GM12878 (cell line): ENCODE results near the gene SSRP1. TPM values are rescaled to one million over a fixed set of nuclear protein-coding genes. Genes with fewer than 3 reads are reported as not detected.

ENCODE experiments used
- ATAC-seq: fragments of 200-7000 bp; cut with Tn5 transposase; 3 replicates; pipeline ENCODE4 v1.9.1; 2020; ENCODE audit warnings: mild to moderate bottlenecking, moderate library complexity
- BruUV-seq: library from RNA; stranded (reverse); fragments of 400-500 nt; replicated peaks from 2 replicates; lab custom pipeline; 2021; lab: Mats Ljungman, UMichigan
- CTCF ChIA-PET: fragments of 300-600 bp; sonication (Branson Sonifier 250); formaldehyde crosslinking; extraction: SDS; loops from one replicate; lab custom pipeline; 2021; ENCODE audit warnings: inconsistent platforms; lab: Yijun Ruan, JAX
- POLR2A ChIA-PET: fragments of 350-600 bp; formaldehyde crosslinking; extraction: SDS; loops from one replicate; lab custom pipeline; 2021; ENCODE audit warnings: inconsistent platforms; lab: Charles Lee
- RAD21 ChIA-PET: fragments of 300-600 bp; sonication (Branson Sonifier 250); formaldehyde crosslinking; loops from one replicate; lab custom pipeline; 2023; ENCODE audit warnings: antibody characterized with exemption; ENCODE audit not compliant: unreplicated experiment; lab: Charles Lee
- SMC1A ChIA-PET: fragments of 300-600 bp; sonication (Branson Sonifier 250); formaldehyde crosslinking; loops from one replicate; lab custom pipeline; 2023; ENCODE audit not compliant: unreplicated experiment, uncharacterized antibody; lab: Charles Lee
- DNase-seq: peaks from one replicate; pipeline ENCODE4 v3.0.0-alpha.2; 2011; ENCODE audit warnings: low read depth, low spot score
- FAIRE-seq: peaks from 3 replicates; lab custom pipeline; 2011; peaks lifted over from hg19 to GRCh38; lab: Jason Lieb, UNC
- H2AFZ ChIP-seq: 2 replicates; pipeline ENCODE4 v1.6.0; 2011; ENCODE audit warnings: low read depth, low read length, control low read depth; ENCODE audit not compliant: control insufficient read depth
- H3K27ac ChIP-seq: 2 replicates; pipeline ENCODE4 v1.5.1; 2011; ENCODE audit warnings: control low read depth; ENCODE audit not compliant: control insufficient read depth, insufficient read depth
- H3K27me3 ChIP-seq, 2 experiments: replicated peaks in 1 of 2; 2 replicates each; pipeline versions ENCODE4 v1.6.0 to v1.6.1; 2011; ENCODE audit warnings: low read length in 1 of 2; ENCODE audit not compliant: control insufficient read depth in 2 of 2, insufficient read depth in 2 of 2
- H3K36me3 ChIP-seq, 2 experiments: 2 replicates each; pipeline ENCODE4 v1.5.1; 2011; ENCODE audit warnings: low read length in 1 of 2; ENCODE audit not compliant: control insufficient read depth in 2 of 2, insufficient read depth in 2 of 2
- H3K4me1 ChIP-seq: 2 replicates; pipeline ENCODE4 v1.6.1; 2011; ENCODE audit warnings: mild to moderate bottlenecking, low read length, moderate library complexity, mixed read lengths; ENCODE audit not compliant: control insufficient read depth, insufficient read depth
- H3K4me2 ChIP-seq: 2 replicates; pipeline ENCODE4 v1.6.0; 2011; ENCODE audit warnings: control low read depth; ENCODE audit not compliant: control insufficient read depth, insufficient read depth
- H3K4me3 ChIP-seq: fragments of 200-600 bp; sonication (generic); 2 replicates; pipeline ENCODE4 v1.5.1; 2016
- H3K79me2 ChIP-seq: 2 replicates; pipeline ENCODE4 v1.6.0; 2011; ENCODE audit warnings: low read length; ENCODE audit not compliant: control insufficient read depth, insufficient read depth
- H3K9ac ChIP-seq: 2 replicates; pipeline ENCODE4 v1.8.0; 2011; ENCODE audit warnings: low read length, control low read depth, mixed read lengths; ENCODE audit not compliant: control insufficient read depth, insufficient read depth
- H3K9me3 ChIP-seq: replicated peaks from 3 replicates; pipeline ENCODE4 v1.5.1; 2011; ENCODE audit warnings: mild to moderate bottlenecking, low read length; ENCODE audit not compliant: control insufficient read depth, insufficient read depth
- H4K20me1 ChIP-seq: 2 replicates; pipeline ENCODE4 v1.6.0; 2011; ENCODE audit not compliant: control insufficient read depth, insufficient read depth
- ASH2L ChIP-seq: fragments of 300-600, 200-600 bp; sonication (generic); IDR thresholded peaks from 2 replicates; pipeline ENCODE4 v1.6.1; 2017; ENCODE audit warnings: low read depth, mild to moderate bottlenecking, borderline replicate concordance
- EZH2 ChIP-seq: IDR thresholded peaks from 2 replicates; pipeline ENCODE4 v1.6.1; 2012; ENCODE audit warnings: low read depth, mild to moderate bottlenecking, control low read depth, inconsistent platforms, low read length, borderline replicate concordance; ENCODE audit not compliant: control insufficient read depth
- FOXM1 ChIP-seq: IDR thresholded peaks from 2 replicates; pipeline ENCODE4 v1.6.1; 2012; ENCODE audit warnings: low read depth, mild to moderate bottlenecking, inconsistent platforms, low read length, moderate library complexity
- HDAC2 ChIP-seq: fragments of 200-600 bp; sonication (generic); IDR thresholded peaks from 2 replicates; pipeline ENCODE4 v1.6.1; 2017
- MEF2B ChIP-seq: fragments of 450-650 bp; IDR thresholded peaks from 2 replicates; pipeline ENCODE4 v1.6.1; 2018; ENCODE audit warnings: mild to moderate bottlenecking, moderate library complexity; ENCODE audit not compliant: partially characterized antibody, poor library complexity, severe bottlenecking
- MTA3 ChIP-seq: IDR thresholded peaks from 2 replicates; pipeline ENCODE4 v1.6.1; 2012; ENCODE audit warnings: low read length, inconsistent platforms, borderline replicate concordance
- MXI1 ChIP-seq: fragments of 150-350 bp; IDR thresholded peaks from 2 replicates; pipeline ENCODE4 v1.6.1; 2011; ENCODE audit warnings: low read depth, mild to moderate bottlenecking, inconsistent platforms, low read length, improper control_type of control experiment
- NR2C2 ChIP-seq: IDR thresholded peaks from 2 replicates; pipeline ENCODE4 v1.6.1; 2011; ENCODE audit warnings: borderline replicate concordance, low read depth; ENCODE audit not compliant: control insufficient read depth, insufficient read length
- SPI1 ChIP-seq: IDR thresholded peaks from 2 replicates; pipeline ENCODE4 v1.6.1; 2011; ENCODE audit warnings: low read depth, mild to moderate bottlenecking, low read length, moderate library complexity, borderline replicate concordance; ENCODE audit not compliant: insufficient read depth
- SREBF1 ChIP-seq: IDR thresholded peaks from 2 replicates; pipeline ENCODE4 v1.6.1; 2012; ENCODE audit warnings: mild to moderate bottlenecking, low read length
- SREBF2 ChIP-seq: IDR thresholded peaks from 2 replicates; pipeline ENCODE4 v1.6.1; 2012; ENCODE audit warnings: mild to moderate bottlenecking, low read length
- STAT1 ChIP-seq: fragments of 450-650 bp; conservative IDR thresholded peaks from 2 replicates; pipeline ENCODE4 v1.6.1; 2014; ENCODE audit warnings: antibody characterized with exemption, mild to moderate bottlenecking
- WRNIP1 ChIP-seq: IDR thresholded peaks from 2 replicates; pipeline ENCODE4 v1.6.1; 2011; ENCODE audit warnings: low read depth, low read length, improper control_type of control experiment, borderline replicate concordance
- ZNF622 ChIP-seq: fragments of 450-650 bp; IDR thresholded peaks from 2 replicates; pipeline ENCODE4 v1.6.1; 2017; ENCODE audit warnings: mild to moderate bottlenecking, inconsistent platforms
- WGBS: methylation state at CpG from one replicate; pipeline ENCODE4 v1.1.6; 2016; ENCODE audit warnings: low lambda C conversion rate; ENCODE audit not compliant: insufficient replicate concordance, insufficient coverage; ENCODE audit errors: missing lambda C conversion rate; 5-methylcytosine and 5-hydroxymethylcytosine counted together
- in situ Hi-C: fragments of 300-500 bp; cut with MboI; formaldehyde crosslinking; loops from 9 replicates; pipeline ENCODE4 v1.14.3; 2018; ENCODE audit warnings: mixed read lengths
- intact Hi-C: fragments of 100-400 bp; cut with micrococcal nuclease; formaldehyde crosslinking; loops from one replicate; pipeline ENCODE4 v1.14.2; 2022; ENCODE audit not compliant: unreplicated experiment
- polyA plus RNA-seq, 11 experiments: library from polyadenylated mRNA; depleted of rRNA in 4 of 11; unstranded in 6 of 11; stranded (reverse) in 5 of 11; fragments of >200 nt; fragmentation: Nextera tagmentation in 4 of 11; fragmentation: Illumina TruSeq in 1 of 11; extraction: Ambion mirVana in 4 of 11; extraction: Trizol in 1 of 11; gene quantifications; 1 replicate in 1 of 11; 2 replicates in 10 of 11; pipeline versions ENCODE4 v1.2.1 to v1.2.3, GENCODE V29; 2011 to 2016; ENCODE audit warnings: inconsistent platforms in 2 of 11, missing spikeins in 2 of 11, low read depth in 1 of 11
- total RNA-seq, 4 experiments: library from RNA; depleted of rRNA in 3 of 4; stranded (reverse); fragments of >200 nt in 3 of 4; fragmentation: Illumina TruSeq in 1 of 4; extraction: Trizol in 1 of 4; gene quantifications; 2 replicates each; pipeline versions ENCODE4 v1.2.1 to v1.2.3, GENCODE V29; 2013 to 2021
- TF ChIP-seq, protein P1 (sequence below): fragments of 450-650 bp; IDR thresholded peaks from 2 replicates; pipeline ENCODE4 v1.6.1; 2017; ENCODE audit warnings: low read depth, mild to moderate bottlenecking, moderate library complexity
- TF ChIP-seq, protein P2 (sequence below): fragments of 450-650 bp; conservative IDR thresholded peaks from 2 replicates; pipeline ENCODE4 v1.6.1; 2017; ENCODE audit warnings: mild to moderate bottlenecking, moderate library complexity
- TF ChIP-seq, protein P3 (sequence below): fragments of 150-350 bp; IDR thresholded peaks from 2 replicates; pipeline ENCODE4 v1.6.1; 2016; ENCODE audit warnings: low read depth, low read length

Gene SSRP1
- total and polyA plus RNA-seq, 10 of the 15 experiments (the other 5 are each of a cell fraction or from before 2014, with no cell fraction given) = 73.6 to 279 (median 138) TPM

DNA sequence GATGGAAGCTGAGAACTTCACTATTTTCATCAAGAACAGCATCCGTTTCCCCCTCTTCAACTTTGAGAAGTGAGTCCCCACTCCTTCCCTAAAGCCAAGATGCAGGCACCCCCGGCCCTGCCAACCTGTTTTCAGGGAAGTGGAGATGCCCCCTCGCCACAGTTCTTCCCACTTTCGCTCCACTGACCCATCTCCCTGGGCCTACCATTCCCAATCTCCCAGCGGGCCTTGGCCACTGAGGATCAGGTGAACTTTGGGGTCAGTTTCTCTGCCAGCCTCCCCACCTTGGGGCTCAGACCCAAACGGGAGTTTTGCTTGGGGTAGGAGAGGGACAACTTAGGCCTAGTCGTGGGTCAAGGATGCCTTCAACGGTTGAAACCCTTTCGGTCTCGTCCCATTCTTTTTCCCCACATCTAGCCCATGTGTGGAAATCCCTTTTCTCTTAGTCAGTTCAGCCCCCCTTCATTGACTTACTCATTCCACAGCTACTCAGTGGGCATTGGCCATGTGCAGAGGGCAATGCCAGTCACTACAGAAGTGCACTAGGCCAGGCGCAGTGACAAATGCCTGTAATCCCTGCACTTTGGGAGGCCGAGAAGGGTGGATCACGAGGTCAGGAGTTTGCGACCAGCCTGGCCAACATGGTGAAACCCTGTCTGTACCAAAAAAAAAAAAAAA is 13.1 kb upstream of the SSRP1 start:
- no TSS peak for BruUV-seq
- intact Hi-C loops = loop anchor here (10.0 kb wide), 1 partner anchor 1156 kb away; the partner anchor contains the start of gene OR5B21
- no peak for TF ChIP-seq MXI1
- no peak for TF ChIP-seq ASH2L
- TF ChIP-seq, protein P1, sequence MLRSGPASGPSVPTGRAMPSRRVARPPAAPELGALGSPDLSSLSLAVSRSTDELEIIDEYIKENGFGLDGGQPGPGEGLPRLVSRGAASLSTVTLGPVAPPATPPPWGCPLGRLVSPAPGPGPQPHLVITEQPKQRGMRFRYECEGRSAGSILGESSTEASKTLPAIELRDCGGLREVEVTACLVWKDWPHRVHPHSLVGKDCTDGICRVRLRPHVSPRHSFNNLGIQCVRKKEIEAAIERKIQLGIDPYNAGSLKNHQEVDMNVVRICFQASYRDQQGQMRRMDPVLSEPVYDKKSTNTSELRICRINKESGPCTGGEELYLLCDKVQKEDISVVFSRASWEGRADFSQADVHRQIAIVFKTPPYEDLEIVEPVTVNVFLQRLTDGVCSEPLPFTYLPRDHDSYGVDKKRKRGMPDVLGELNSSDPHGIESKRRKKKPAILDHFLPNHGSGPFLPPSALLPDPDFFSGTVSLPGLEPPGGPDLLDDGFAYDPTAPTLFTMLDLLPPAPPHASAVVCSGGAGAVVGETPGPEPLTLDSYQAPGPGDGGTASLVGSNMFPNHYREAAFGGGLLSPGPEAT = no peak
- TF ChIP-seq STAT1 = no peak
- no peak for TF ChIP-seq SREBF1
- TF ChIP-seq HDAC2 = no peak
- TF ChIP-seq SPI1 = no peak
- TF ChIP-seq MTA3 = no peak
- TF ChIP-seq, protein P2, sequence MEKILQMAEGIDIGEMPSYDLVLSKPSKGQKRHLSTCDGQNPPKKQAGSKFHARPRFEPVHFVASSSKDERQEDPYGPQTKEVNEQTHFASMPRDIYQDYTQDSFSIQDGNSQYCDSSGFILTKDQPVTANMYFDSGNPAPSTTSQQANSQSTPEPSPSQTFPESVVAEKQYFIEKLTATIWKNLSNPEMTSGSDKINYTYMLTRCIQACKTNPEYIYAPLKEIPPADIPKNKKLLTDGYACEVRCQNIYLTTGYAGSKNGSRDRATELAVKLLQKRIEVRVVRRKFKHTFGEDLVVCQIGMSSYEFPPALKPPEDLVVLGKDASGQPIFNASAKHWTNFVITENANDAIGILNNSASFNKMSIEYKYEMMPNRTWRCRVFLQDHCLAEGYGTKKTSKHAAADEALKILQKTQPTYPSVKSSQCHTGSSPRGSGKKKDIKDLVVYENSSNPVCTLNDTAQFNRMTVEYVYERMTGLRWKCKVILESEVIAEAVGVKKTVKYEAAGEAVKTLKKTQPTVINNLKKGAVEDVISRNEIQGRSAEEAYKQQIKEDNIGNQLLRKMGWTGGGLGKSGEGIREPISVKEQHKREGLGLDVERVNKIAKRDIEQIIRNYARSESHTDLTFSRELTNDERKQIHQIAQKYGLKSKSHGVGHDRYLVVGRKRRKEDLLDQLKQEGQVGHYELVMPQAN = no peak
- TF ChIP-seq MEF2B = no peak
- TF ChIP-seq EZH2 = no peak
- TF ChIP-seq ZNF622 = no peak
- TF ChIP-seq NR2C2 = no peak
- TF ChIP-seq WRNIP1 = no peak
- no peak for TF ChIP-seq FOXM1
- TF ChIP-seq SREBF2 = no peak
- TF ChIP-seq, protein P3, sequence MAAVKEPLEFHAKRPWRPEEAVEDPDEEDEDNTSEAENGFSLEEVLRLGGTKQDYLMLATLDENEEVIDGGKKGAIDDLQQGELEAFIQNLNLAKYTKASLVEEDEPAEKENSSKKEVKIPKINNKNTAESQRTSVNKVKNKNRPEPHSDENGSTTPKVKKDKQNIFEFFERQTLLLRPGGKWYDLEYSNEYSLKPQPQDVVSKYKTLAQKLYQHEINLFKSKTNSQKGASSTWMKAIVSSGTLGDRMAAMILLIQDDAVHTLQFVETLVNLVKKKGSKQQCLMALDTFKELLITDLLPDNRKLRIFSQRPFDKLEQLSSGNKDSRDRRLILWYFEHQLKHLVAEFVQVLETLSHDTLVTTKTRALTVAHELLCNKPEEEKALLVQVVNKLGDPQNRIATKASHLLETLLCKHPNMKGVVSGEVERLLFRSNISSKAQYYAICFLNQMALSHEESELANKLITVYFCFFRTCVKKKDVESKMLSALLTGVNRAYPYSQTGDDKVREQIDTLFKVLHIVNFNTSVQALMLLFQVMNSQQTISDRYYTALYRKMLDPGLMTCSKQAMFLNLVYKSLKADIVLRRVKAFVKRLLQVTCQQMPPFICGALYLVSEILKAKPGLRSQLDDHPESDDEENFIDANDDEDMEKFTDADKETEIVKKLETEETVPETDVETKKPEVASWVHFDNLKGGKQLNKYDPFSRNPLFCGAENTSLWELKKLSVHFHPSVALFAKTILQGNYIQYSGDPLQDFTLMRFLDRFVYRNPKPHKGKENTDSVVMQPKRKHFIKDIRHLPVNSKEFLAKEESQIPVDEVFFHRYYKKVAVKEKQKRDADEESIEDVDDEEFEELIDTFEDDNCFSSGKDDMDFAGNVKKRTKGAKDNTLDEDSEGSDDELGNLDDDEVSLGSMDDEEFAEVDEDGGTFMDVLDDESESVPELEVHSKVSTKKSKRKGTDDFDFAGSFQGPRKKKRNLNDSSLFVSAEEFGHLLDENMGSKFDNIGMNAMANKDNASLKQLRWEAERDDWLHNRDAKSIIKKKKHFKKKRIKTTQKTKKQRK = no peak

More for the DNA sequence above, 13.1 kb upstream of the SSRP1 start:
- SMC1A ChIA-PET = interaction anchor here (1.2 to 1.7 kb wide), 2 partner anchors 9 to 350 kb away, joined by 3 to 4 read pairs; no protein-coding TSS in a partner anchor
- DNase-seq (no peak), FAIRE-seq (no peak), ATAC-seq (no peak)
- H2AFZ ChIP-seq = no peak overlapping the region
- POLR2A ChIA-PET = no interaction called here
- RAD21 ChIA-PET = interaction anchor here (0.6 kb wide), 1 partner anchor 105 kb away, joined by 3 read pairs; no protein-coding TSS in a partner anchor
- H3K27me3 ChIP-seq = peaks cover 0 to 4% of the 10 kb centered on the region in 2 experiments; a peak in 1 of 4 replicates
- no peaks in the 10 kb centered on the region; the same call in 1 of the 2 replicates for H3K4me1 ChIP-seq
- H4K20me1 ChIP-seq = no peaks in the 10 kb centered on the region
- no peak overlapping the region for H3K4me2 ChIP-seq
- no peaks in the 10 kb centered on the region for H3K79me2 ChIP-seq
- CTCF ChIA-PET = interaction anchor here (0.9 to 3.4 kb wide), 9 partner anchors 11 to 508 kb away, joined by 3 to 15 read pairs (median 4); partner anchors contain the start of gene P2RX3
- H3K36me3 ChIP-seq = no peaks in the 10 kb centered on the region
- H3K9me3 ChIP-seq = no peaks in the 10 kb centered on the region; the same call in 2 of the 3 replicates
- no peak overlapping the region for H3K9ac ChIP-seq
- no peak overlapping the region for H3K4me3 ChIP-seq
- H3K27ac ChIP-seq = no peak overlapping the region
- in situ Hi-C loops = loop anchor here (5.0 to 25.0 kb wide), 5 partner anchors 134 to 1239 kb away; partner anchors contain the start of genes LPXN, OR5B21, TIMM10 and ZFP91
- 28% methylated on average over 14 of the region's 14 CpGs for WGBS
